SK-N-SH treated with all-trans-retinoic acid at 6 μM for 48 hours (cell line): ENCODE results near the gene GARNL3.

ENCODE experiments used
- ARNTL ChIP-seq: fragments of 450-650 bp; formaldehyde crosslinking; IDR thresholded peaks from 2 replicates; pipeline ENCODE4 v1.5.0; 2020; ENCODE audit warnings: low read depth, mild to moderate bottlenecking, moderate library complexity, borderline replicate concordance
- CSRNP3 ChIP-seq: fragments of 250-450 bp; sonication (Bioruptor Pico); IDR thresholded peaks from 2 replicates; pipeline ENCODE4 v1.5.1; 2021; ENCODE audit warnings: mild to moderate bottlenecking, moderate library complexity
- ISL1 ChIP-seq: fragments of 250-450 bp; sonication (Bioruptor Pico); IDR thresholded peaks from 2 replicates; pipeline ENCODE4 v2.1.2; 2022; ENCODE audit warnings: mild to moderate bottlenecking, moderate library complexity
- PATZ1 ChIP-seq: fragments of 250-450 bp; sonication (Bioruptor Pico); IDR thresholded peaks from 2 replicates; pipeline ENCODE4 v1.8.0; 2020; ENCODE audit warnings: mild to moderate bottlenecking, moderate library complexity, borderline replicate concordance
- RARB ChIP-seq: fragments of 250-450 bp; sonication (Bioruptor Pico); IDR thresholded peaks from 2 replicates; pipeline ENCODE4 v1.8.0; 2021; ENCODE audit warnings: mild to moderate bottlenecking, moderate library complexity
- ZFP30 ChIP-seq: fragments of 450-650 bp; formaldehyde crosslinking; IDR thresholded peaks from 2 replicates; pipeline ENCODE4 v1.5.0; 2022; ENCODE audit warnings: mild to moderate bottlenecking, moderate library complexity

GRCh38 chr9:127380479-127380878, 115.9 kb downstream of the GARNL3 start:
- TF ChIP-seq ARNTL (CRISPR knock-in tag): no peak
- no peak for TF ChIP-seq ZFP30
- TF ChIP-seq ISL1 (CRISPR knock-in tag): no peak
- no peak for TF ChIP-seq PATZ1 (CRISPR knock-in tag)
- no peak for TF ChIP-seq CSRNP3 (CRISPR knock-in tag)
- TF ChIP-seq RARB (CRISPR knock-in tag): no peak
